Activated CD4-positive, alpha-beta T cell treated with anti-CD3 and anti-CD28 coated beads for 48 hours (primary cell): ENCODE data around the gene CDH6.
A peak's percentile ranks its signal among the peaks of the same experiment; 100 is the strongest.

Experiments used
- DNase-seq: peaks from one replicate; pipeline ENCODE4 v3.0.0-alpha.2; 2020

The CDH6 gene

GRCh38 chr5:31204958-31205357 is 11.5 kb downstream of the CDH6 start:
- no peak for DNase-seq

- DNase-seq: no peak
Measured at GRCh38 chr5:31208043-31208442, 14.6 kb downstream of the CDH6 start.

- no peak for DNase-seq
Measured at GRCh38 chr5:31209334-31209733, 15.8 kb downstream of the CDH6 start.

GRCh38 chr5:31211098-31211497 is 17.6 kb downstream of the CDH6 start:
- DNase-seq: no peak

- no peak for DNase-seq
Measured at GRCh38 chr5:31213257-31213656, 19.8 kb downstream of the CDH6 start.

GRCh38 chr5:31213705-31214121 is 20.2 kb downstream of the CDH6 start:
- DNase-seq: no peak

GRCh38 chr5:31214229-31214628 is 20.7 kb downstream of the CDH6 start:
- DNase-seq: no peak

- no peak for DNase-seq
Measured at GRCh38 chr5:31215236-31215635, 21.8 kb downstream of the CDH6 start.

GRCh38 chr5:31217446-31217845 is 24.0 kb downstream of the CDH6 start:
- no peak for DNase-seq

- DNase-seq: no peak
Measured at GRCh38 chr5:31218978-31219377, 25.5 kb downstream of the CDH6 start.

GRCh38 chr5:31221001-31221400 is 27.5 kb downstream of the CDH6 start:
- no peak for DNase-seq

- no peak for DNase-seq
Measured at GRCh38 chr5:31225118-31225517, 31.6 kb downstream of the CDH6 start.

- DNase-seq: no peak
Measured at GRCh38 chr5:31225613-31226012, 32.1 kb downstream of the CDH6 start.

GRCh38 chr5:31226651-31227050 is 33.2 kb downstream of the CDH6 start:
- DNase-seq: no peak

GRCh38 chr5:31229266-31229665 is 35.8 kb downstream of the CDH6 start:
- no peak for DNase-seq

GRCh38 chr5:31231177-31231838 is 37.8 kb downstream of the CDH6 start:
- no peak for DNase-seq

- DNase-seq: peak; percentile 6
Measured at GRCh38 chr5:31232273-31232888, 38.9 kb downstream of the CDH6 start.

- no peak for DNase-seq
Measured at GRCh38 chr5:31235381-31235780, 41.9 kb downstream of the CDH6 start.

GRCh38 chr5:31236339-31236738 is 42.9 kb downstream of the CDH6 start:
- DNase-seq: no peak

- DNase-seq: no peak
Measured at GRCh38 chr5:31237174-31237573, 43.7 kb downstream of the CDH6 start.

GRCh38 chr5:31238497-31238896 is 45.0 kb downstream of the CDH6 start:
- no peak for DNase-seq

GRCh38 chr5:31244921-31245320 is 51.4 kb downstream of the CDH6 start:
- DNase-seq: no peak

GRCh38 chr5:31247381-31247780 is 53.9 kb downstream of the CDH6 start:
- no peak for DNase-seq

GRCh38 chr5:31250201-31250600 is 56.7 kb downstream of the CDH6 start:
- DNase-seq: no peak

- no peak for DNase-seq
Measured at GRCh38 chr5:31251032-31251431, 57.5 kb downstream of the CDH6 start.
